Right atrium auricular region (tissue), 2 donors: ENCODE data around the gene CMTM4. TPM values are rescaled to one million over a fixed set of nuclear protein-coding genes. Genes with fewer than 3 reads are reported as not detected.

Experiments
- DNase-seq: peaks from one replicate; pipeline ENCODE4 v3.0.0-alpha.2; 2019; ENCODE audit warnings: low spot score
- H3K27ac ChIP-seq, 2 donors: fragments of 200-600 bp; sonication (generic); 1 replicate in 1 of 2; 2 replicates in 1 of 2; pipeline ENCODE4 v1.5.1; 2016 to 2019
- H3K27me3 ChIP-seq, 2 donors: fragments of 200-600 bp; sonication (generic); one replicate each; pipeline versions ENCODE4 v1.5.1 to v1.6.0; 2017 to 2019
- H3K36me3 ChIP-seq: fragments of 200-600 bp; sonication (generic); one replicate; pipeline ENCODE4 v1.5.1; 2016
- H3K4me1 ChIP-seq, 2 donors: fragments of 200-600 bp; sonication (generic); one replicate each; pipeline versions ENCODE4 v1.5.1 to v1.6.0; 2017 to 2019
- H3K4me3 ChIP-seq, 2 donors: fragments of 200-600 bp; sonication (generic); 1 replicate in 1 of 2; 2 replicates in 1 of 2; pipeline ENCODE4 v1.5.1; 2017 to 2019; ENCODE audit warnings: mild to moderate bottlenecking in 1 of 2, moderate library complexity in 1 of 2
- H3K9me3 ChIP-seq, 2 donors: fragments of 200-600 bp; sonication (generic); one replicate each; pipeline ENCODE4 v1.5.1; 2019
- total RNA-seq, 2 donors: library from RNA; depleted of rRNA; stranded (reverse); fragments of >200 nt; gene quantifications; one replicate each; pipeline ENCODE4 v1.1.0, GENCODE V29; 2016
- TF ChIP-seq, protein P1 (sequence below), 2 donors: fragments of 200-600 bp; sonication (generic); IDR thresholded peaks; one replicate each; pipeline ENCODE4 v1.5.1; 2019; ENCODE audit warnings: antibody characterized with exemption in 2 of 2

Gene CMTM4
- total RNA-seq, 2 donors from 2014 or later, result 7.5 to 15.2 TPM

DNA sequence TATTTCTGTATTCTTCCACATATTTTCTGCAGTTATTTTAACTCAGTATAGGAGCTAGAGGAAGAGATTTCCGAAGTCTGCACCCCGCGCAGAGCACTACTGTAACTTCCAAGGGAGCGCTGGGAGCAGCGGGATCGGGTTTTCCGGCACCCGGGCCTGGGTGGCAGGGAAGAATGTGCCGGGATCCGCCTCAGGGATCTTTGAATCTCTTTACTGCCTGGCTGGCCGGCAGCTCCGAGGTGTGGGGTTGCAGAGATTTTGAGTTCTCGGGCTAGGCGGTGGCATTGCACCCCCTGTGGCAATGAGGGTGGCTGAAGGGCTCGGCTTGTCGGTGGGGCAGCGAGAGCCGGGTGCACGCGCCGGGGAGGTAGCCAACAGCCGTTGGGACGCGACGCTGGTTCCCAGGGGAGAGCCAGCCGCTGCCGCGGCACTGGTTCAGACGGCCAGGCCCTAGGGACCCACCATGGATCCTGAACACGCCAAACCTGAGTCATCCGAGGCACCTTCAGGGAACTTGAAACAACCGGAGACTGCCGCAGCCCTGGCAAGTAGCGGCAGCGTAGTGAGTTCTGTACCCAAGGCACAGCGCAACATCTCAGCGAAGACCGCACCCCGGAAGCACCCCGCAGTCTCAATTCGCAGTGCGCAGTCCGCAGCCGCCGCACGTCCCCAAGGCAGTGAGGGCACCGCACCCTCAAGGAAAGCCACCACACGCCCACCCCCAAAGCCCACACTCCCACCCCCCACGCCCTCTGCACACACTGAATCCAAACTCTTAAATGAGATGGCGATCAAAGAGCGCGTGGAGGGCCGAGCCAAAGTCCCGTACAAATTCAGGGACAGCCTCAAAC is 130.3 kb downstream of the CMTM4 start, which contains the start of gene CMTM1:
Gene CMTM1 (plus strand): TSS at position 389 of the 851 bp plus-strand sequence. CDS start 75 bp downstream, at position 464.
- Histone ChIP-seq H3K27ac (no peak within 1 kb of the TSS), H3K36me3 (peaks cover 11% of the 10 kb centered on the region), H3K4me1 (no peaks in the 10 kb centered on the region), H3K27me3 (no peaks in the 10 kb centered on the region), H3K9me3 (no peaks in the 10 kb centered on the region), H3K4me3 (no peak within 1 kb of the TSS)
- TF ChIP-seq, protein P1, sequence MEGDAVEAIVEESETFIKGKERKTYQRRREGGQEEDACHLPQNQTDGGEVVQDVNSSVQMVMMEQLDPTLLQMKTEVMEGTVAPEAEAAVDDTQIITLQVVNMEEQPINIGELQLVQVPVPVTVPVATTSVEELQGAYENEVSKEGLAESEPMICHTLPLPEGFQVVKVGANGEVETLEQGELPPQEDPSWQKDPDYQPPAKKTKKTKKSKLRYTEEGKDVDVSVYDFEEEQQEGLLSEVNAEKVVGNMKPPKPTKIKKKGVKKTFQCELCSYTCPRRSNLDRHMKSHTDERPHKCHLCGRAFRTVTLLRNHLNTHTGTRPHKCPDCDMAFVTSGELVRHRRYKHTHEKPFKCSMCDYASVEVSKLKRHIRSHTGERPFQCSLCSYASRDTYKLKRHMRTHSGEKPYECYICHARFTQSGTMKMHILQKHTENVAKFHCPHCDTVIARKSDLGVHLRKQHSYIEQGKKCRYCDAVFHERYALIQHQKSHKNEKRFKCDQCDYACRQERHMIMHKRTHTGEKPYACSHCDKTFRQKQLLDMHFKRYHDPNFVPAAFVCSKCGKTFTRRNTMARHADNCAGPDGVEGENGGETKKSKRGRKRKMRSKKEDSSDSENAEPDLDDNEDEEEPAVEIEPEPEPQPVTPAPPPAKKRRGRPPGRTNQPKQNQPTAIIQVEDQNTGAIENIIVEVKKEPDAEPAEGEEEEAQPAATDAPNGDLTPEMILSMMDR (IDR thresholded peaks at IDR 0.05), result no peak
- DNase-seq, result no peak

Other genes with a start within 250 kb of the CMTM4 start
- 10 to 100 TPM; 20.7 to 24.5 TPM for gene TK2, start 146.6 kb downstream of the CMTM4 start, total RNA-seq
- gene CKLF, start 144.2 kb downstream of the CMTM4 start, total RNA-seq, result 10 to 100 TPM; 11.5 to 22.5 TPM
- 1 to 10 TPM in 1 of 2 donors, not detected in 1; 1.6 TPM for gene CMTM1, start 130.3 kb downstream of the CMTM4 start, total RNA-seq
- not detected for gene CMTM2, start 117.3 kb downstream of the CMTM4 start, total RNA-seq
- 10 to 100 TPM; 15.6 to 26.2 TPM for gene CMTM3, start 92.0 kb downstream of the CMTM4 start, total RNA-seq
- gene DYNC1LI2, start 54.9 kb upstream of the CMTM4 start, total RNA-seq, result 10 to 100 TPM; 76.9 to 89.6 TPM
- not detected for gene TERB1, start 104.8 kb upstream of the CMTM4 start, total RNA-seq
- gene NAE1, start 134.2 kb upstream of the CMTM4 start, total RNA-seq, result 10 to 100 TPM; 25.6 to 27.3 TPM
- not detected for gene CA7, start 147.7 kb upstream of the CMTM4 start, total RNA-seq
- gene PDP2, start 183.8 kb upstream of the CMTM4 start, total RNA-seq, result 1 to 10 TPM; 1.7 to 3.4 TPM
- 1 to 10 TPM in 1 of 2 donors, under 1 TPM in 1; 0.79 to 1.4 TPM for gene CDH16, start 222.1 kb upstream of the CMTM4 start, total RNA-seq
- gene RRAD, start 228.8 kb upstream of the CMTM4 start, total RNA-seq, result 100 to 1,000 TPM; 173 to 266 TPM
- 100 to 1,000 TPM in 1 of 2 donors, 10 to 100 TPM in 1; 75.3 to 118 TPM for gene CIAO2B, start 237.7 kb upstream of the CMTM4 start, total RNA-seq
- gene CES2, start 238.8 kb upstream of the CMTM4 start, total RNA-seq, result 10 to 100 TPM; 33.1 to 51.4 TPM